Measurements from ENCODE around the gene KITLG.
"Not testable (repeated sequence)": the region's sequence is repeated elsewhere in the genome, so short reads cannot be mapped to it uniquely, and the experiment has no call there.

The KITLG gene

GRCh38 chr12:88501972-88502938 lies 78.0 kb downstream of the KITLG start:
- no peaks in the 10 kb centered on the region for H3K36me3 Mint-ChIP-seq
- H3K27ac Mint-ChIP-seq: no peak overlapping the region
- no peaks in the 10 kb centered on the region for H3K4me1 Mint-ChIP-seq (ENCODE audit: low read depth)
- no peak overlapping the region for H3K4me3 Mint-ChIP-seq
- H3K27me3 Mint-ChIP-seq: no peaks in the 10 kb centered on the region
- H3K9me3 Mint-ChIP-seq (ENCODE audit: low read depth): no peaks in the 10 kb centered on the region

GRCh38 chr12:88496891-88497371 lies 83.3 kb downstream of the KITLG start:
- H3K27me3 Mint-ChIP-seq: no peaks in the 10 kb centered on the region
- no peaks in the 10 kb centered on the region for H3K36me3 Mint-ChIP-seq
- H3K4me3 Mint-ChIP-seq: no peak overlapping the region
- H3K9me3 Mint-ChIP-seq (ENCODE audit: low read depth): no peaks in the 10 kb centered on the region
- H3K4me1 Mint-ChIP-seq (ENCODE audit: low read depth): no peaks in the 10 kb centered on the region
- H3K27ac Mint-ChIP-seq: no peak overlapping the region

- no peaks in the 10 kb centered on the region for H3K4me1 Mint-ChIP-seq (ENCODE audit: low read depth)
- H3K27me3 Mint-ChIP-seq: no peaks in the 10 kb centered on the region
- no peaks in the 10 kb centered on the region for H3K36me3 Mint-ChIP-seq
- H3K27ac Mint-ChIP-seq: no peak overlapping the region
- H3K9me3 Mint-ChIP-seq (ENCODE audit: low read depth): no peaks in the 10 kb centered on the region
- H3K4me3 Mint-ChIP-seq: no peak overlapping the region
Observed at GRCh38 chr12:88496429-88496828, 83.8 kb downstream of the KITLG start.

GRCh38 chr12:88495031-88495430 lies 85.2 kb downstream of the KITLG start:
- Mint-ChIP-seq H3K4me1 (ENCODE audit: low read depth) (no peaks in the 10 kb centered on the region), H3K27me3 (no peaks in the 10 kb centered on the region), H3K4me3 (no peak overlapping the region)

GRCh38 chr12:88494520-88494919 lies 85.8 kb downstream of the KITLG start:
- H3K9me3 Mint-ChIP-seq (ENCODE audit: low read depth): no peaks in the 10 kb centered on the region
- no peak overlapping the region for H3K27ac Mint-ChIP-seq
- no peaks in the 10 kb centered on the region for H3K36me3 Mint-ChIP-seq
- H3K27me3 Mint-ChIP-seq: no peaks in the 10 kb centered on the region
- no peaks in the 10 kb centered on the region for H3K4me1 Mint-ChIP-seq (ENCODE audit: low read depth)
- no peak overlapping the region for H3K4me3 Mint-ChIP-seq

More at GRCh38 chr12:88495031-88495430, 85.2 kb downstream of the KITLG start:
- no peak overlapping the region for H3K27ac Mint-ChIP-seq
- no peaks in the 10 kb centered on the region for H3K9me3 Mint-ChIP-seq (ENCODE audit: low read depth)
- no peaks in the 10 kb centered on the region for H3K36me3 Mint-ChIP-seq

- Mint-ChIP-seq H3K27ac (no peak overlapping the region), H3K27me3 (no peaks in the 10 kb centered on the region), H3K9me3 (ENCODE audit: low read depth) (no peaks in the 10 kb centered on the region), H3K4me1 (ENCODE audit: low read depth) (no peaks in the 10 kb centered on the region), H3K36me3 (no peaks in the 10 kb centered on the region), H3K4me3 (no peak overlapping the region)
Observed at GRCh38 chr12:88493636-88494035, 86.6 kb downstream of the KITLG start.

- Mint-ChIP-seq H3K9me3 (ENCODE audit: low read depth) (no peaks in the 10 kb centered on the region), H3K4me3 (no peak overlapping the region), H3K4me1 (ENCODE audit: low read depth) (no peaks in the 10 kb centered on the region), H3K27me3 (no peaks in the 10 kb centered on the region), H3K27ac (no peak overlapping the region), H3K36me3 (no peaks in the 10 kb centered on the region)
Observed at GRCh38 chr12:88490425-88490824, 89.8 kb downstream of the KITLG start.

- H3K4me1 Mint-ChIP-seq (ENCODE audit: low read depth): no peaks in the 10 kb centered on the region
- no peak overlapping the region for H3K4me3 Mint-ChIP-seq
- no peaks in the 10 kb centered on the region for H3K9me3 Mint-ChIP-seq (ENCODE audit: low read depth)
Observed at GRCh38 chr12:88472775-88473174, 107.5 kb downstream of the KITLG start.

GRCh38 chr12:88472248-88472647 lies 108.0 kb downstream of the KITLG start:
- Mint-ChIP-seq H3K4me3 (no peak overlapping the region), H3K27me3 (no peaks in the 10 kb centered on the region), H3K4me1 (ENCODE audit: low read depth) (no peaks in the 10 kb centered on the region), H3K36me3 (no peaks in the 10 kb centered on the region), H3K9me3 (ENCODE audit: low read depth) (no peaks in the 10 kb centered on the region), H3K27ac (no peak overlapping the region)

More at GRCh38 chr12:88472775-88473174, 107.5 kb downstream of the KITLG start:
- H3K36me3 Mint-ChIP-seq: no peaks in the 10 kb centered on the region
- H3K27ac Mint-ChIP-seq: no peak overlapping the region
- H3K27me3 Mint-ChIP-seq: no peaks in the 10 kb centered on the region

GRCh38 chr12:88471331-88472045 lies 108.8 kb downstream of the KITLG start:
- Mint-ChIP-seq H3K27ac (no peak overlapping the region), H3K36me3 (no peaks in the 10 kb centered on the region), H3K9me3 (ENCODE audit: low read depth) (no peaks in the 10 kb centered on the region), H3K4me3 (no peak overlapping the region), H3K4me1 (ENCODE audit: low read depth) (no peaks in the 10 kb centered on the region), H3K27me3 (no peaks in the 10 kb centered on the region)

- no peak overlapping the region for H3K27ac Mint-ChIP-seq
- H3K9me3 Mint-ChIP-seq (ENCODE audit: low read depth): no peaks in the 10 kb centered on the region
- H3K4me1 Mint-ChIP-seq (ENCODE audit: low read depth): no peaks in the 10 kb centered on the region
- no peaks in the 10 kb centered on the region for H3K27me3 Mint-ChIP-seq
- no peak overlapping the region for H3K4me3 Mint-ChIP-seq
- H3K36me3 Mint-ChIP-seq: no peaks in the 10 kb centered on the region
Observed at GRCh38 chr12:88469154-88469553, 111.1 kb downstream of the KITLG start.

GRCh38 chr12:88468581-88468980 lies 111.7 kb downstream of the KITLG start:
- Mint-ChIP-seq H3K4me3 (no peak overlapping the region), H3K27ac (no peak overlapping the region), H3K4me1 (ENCODE audit: low read depth) (no peaks in the 10 kb centered on the region), H3K9me3 (ENCODE audit: low read depth) (no peaks in the 10 kb centered on the region), H3K36me3 (no peaks in the 10 kb centered on the region), H3K27me3 (no peaks in the 10 kb centered on the region)

- H3K9me3 Mint-ChIP-seq (ENCODE audit: low read depth); H3K36me3 Mint-ChIP-seq; H3K27me3 Mint-ChIP-seq; H3K4me1 Mint-ChIP-seq (ENCODE audit: low read depth); H3K4me3 Mint-ChIP-seq; H3K27ac Mint-ChIP-seq: not testable (repeated sequence)
Observed at GRCh38 chr12:88466708-88467107, 113.6 kb downstream of the KITLG start.

- Mint-ChIP-seq H3K4me1 (ENCODE audit: low read depth) (no peaks in the 10 kb centered on the region), H3K9me3 (ENCODE audit: low read depth) (no peaks in the 10 kb centered on the region), H3K36me3 (no peaks in the 10 kb centered on the region), H3K4me3 (no peak overlapping the region), H3K27me3 (no peaks in the 10 kb centered on the region), H3K27ac (no peak overlapping the region)
Observed at GRCh38 chr12:88458327-88458726, 121.9 kb downstream of the KITLG start.

GRCh38 chr12:88453323-88453722 lies 126.9 kb downstream of the KITLG start:
- H3K4me1 Mint-ChIP-seq (ENCODE audit: low read depth): no peaks in the 10 kb centered on the region
- no peak overlapping the region for H3K4me3 Mint-ChIP-seq
- H3K27me3 Mint-ChIP-seq: no peaks in the 10 kb centered on the region
- no peak overlapping the region for H3K27ac Mint-ChIP-seq
- H3K36me3 Mint-ChIP-seq: no peaks in the 10 kb centered on the region
- H3K9me3 Mint-ChIP-seq (ENCODE audit: low read depth): no peaks in the 10 kb centered on the region

Measured in activated naive CD8-positive, alpha-beta T cell (primary cell).